NCI-H2171 treated with DMSO at 0.1 percent for 48 hours (cell line): ENCODE data around the gene HNRNPA3.
"Not testable (repeated sequence)": the region's sequence is repeated elsewhere in the genome, so short reads cannot be mapped to it uniquely, and the experiment has no call there.

ENCODE experiments used
- DNase-seq: peaks from one replicate; lab custom pipeline; 2025; lab: John Stamatoyannopoulos, UW

The HNRNPA3 gene

GRCh38 chr2:177188482-177189469 is 23.8 kb upstream of the HNRNPA3 start:
- DNase-seq: no peak

- DNase-seq: no peak
These were observed 21.7 kb upstream of the HNRNPA3 start for GRCh38 chr2:177190941-177191340.

- no peak for DNase-seq
These were observed 19.8 kb upstream of the HNRNPA3 start for GRCh38 chr2:177192788-177193187.

- no peak for DNase-seq
These were observed 19.4 kb upstream of the HNRNPA3 start for GRCh38 chr2:177193240-177193639.

- DNase-seq: no peak
These were observed 17.4 kb upstream of the HNRNPA3 start for GRCh38 chr2:177195194-177195593.

- not testable (repeated sequence) for DNase-seq
These were observed 12.2 kb upstream of the HNRNPA3 start for GRCh38 chr2:177200419-177200818.

GRCh38 chr2:177201919-177202346 is 10.7 kb upstream of the HNRNPA3 start:
- no peak for DNase-seq

GRCh38 chr2:177204417-177204816 is 8.2 kb upstream of the HNRNPA3 start:
- no peak for DNase-seq

GRCh38 chr2:177207101-177207500 is 5.5 kb upstream of the HNRNPA3 start:
- DNase-seq: no peak

- DNase-seq: no peak
These were observed 1.4 kb upstream of the HNRNPA3 start for GRCh38 chr2:177211169-177211568.

GRCh38 chr2:177211576-177212105 is 953 bp upstream of the HNRNPA3 start:
- DNase-seq: peak; percentile 56

GRCh38 chr2:177212891-177213856 is 580 bp downstream of the HNRNPA3 start:
- peak; percentile 91 for DNase-seq

GRCh38 chr2:177217247-177217843 is 4.8 kb downstream of the HNRNPA3 start:
- no peak for DNase-seq

- not testable (repeated sequence) for DNase-seq
These were observed 7.2 kb downstream of the HNRNPA3 start for GRCh38 chr2:177219787-177220186.

GRCh38 chr2:177221534-177221933 is 8.9 kb downstream of the HNRNPA3 start:
- DNase-seq: no peak

- no peak for DNase-seq
These were observed 9.4 kb downstream of the HNRNPA3 start for GRCh38 chr2:177221970-177222369.

GRCh38 chr2:177223436-177223835 is 10.8 kb downstream of the HNRNPA3 start:
- not testable (repeated sequence) for DNase-seq

GRCh38 chr2:177225965-177226360 is 13.4 kb downstream of the HNRNPA3 start:
- DNase-seq: no peak

- DNase-seq: peak; percentile 27
These were observed 17.0 kb downstream of the HNRNPA3 start for GRCh38 chr2:177229442-177230242.

- DNase-seq: no peak
These were observed 18.7 kb downstream of the HNRNPA3 start for GRCh38 chr2:177231270-177231669.
